K562 (cell line): ENCODE data around the gene EXO5. TPM values are rescaled to one million over a fixed set of nuclear protein-coding genes. Genes with fewer than 3 reads are reported as not detected.

ENCODE experiments used
- ETS1 ChIP-seq: conservative IDR thresholded peaks from 2 replicates; pipeline ENCODE4 v1.6.1; 2011; ENCODE audit warnings: low read depth, mild to moderate bottlenecking, low read length; ENCODE audit not compliant: control insufficient read depth
- KHSRP ChIP-seq: fragments of 450-650 bp; IDR thresholded peaks from 2 replicates; pipeline ENCODE4 v1.6.1; 2017
- LEF1 ChIP-seq: fragments of 450-650 bp; IDR thresholded peaks from 2 replicates; pipeline ENCODE4 v1.6.1; 2016; ENCODE audit warnings: mild to moderate bottlenecking
- MAFF ChIP-seq: IDR thresholded peaks from 2 replicates; pipeline ENCODE4 v1.6.1; 2012; ENCODE audit warnings: low read length, improper control_type of control experiment
- NCOA4 ChIP-seq: fragments of 450-650 bp; IDR thresholded peaks from 2 replicates; pipeline ENCODE4 v1.6.1; 2018; ENCODE audit warnings: mild to moderate bottlenecking; ENCODE audit not compliant: partially characterized antibody
- NUFIP1 ChIP-seq: fragments of 450-650 bp; IDR thresholded peaks from 2 replicates; pipeline ENCODE4 v1.6.1; 2018; ENCODE audit not compliant: partially characterized antibody
- PHF8 ChIP-seq: fragments of 200-600 bp; sonication (generic); IDR thresholded peaks from 2 replicates; pipeline ENCODE4 v1.6.1; 2012; ENCODE audit warnings: mixed run types, mild to moderate bottlenecking, inconsistent platforms, low read length, moderate library complexity, borderline replicate concordance
- RCOR1 ChIP-seq, 2 experiments: IDR thresholded peaks; 2 replicates each; pipeline ENCODE4 v1.6.1; 2012; ENCODE audit warnings: low read depth in 2 of 2, low read length in 2 of 2, borderline replicate concordance in 1 of 2, improper control_type of control experiment in 1 of 2
- SMAD1 ChIP-seq: fragments of 150-350 bp; IDR thresholded peaks from 2 replicates; pipeline ENCODE4 v1.6.1; 2014; ENCODE audit warnings: low read length, low read depth; ENCODE audit not compliant: partially characterized antibody
- SMARCE1 ChIP-seq: fragments of 450-650 bp; IDR thresholded peaks from 2 replicates; pipeline ENCODE4 v1.7.1; 2016; ENCODE audit warnings: mild to moderate bottlenecking
- STAT5A ChIP-seq: IDR thresholded peaks from 2 replicates; pipeline ENCODE4 v1.6.1; 2012; ENCODE audit warnings: low read length, inconsistent platforms, borderline replicate concordance
- TBL1XR1 ChIP-seq, 2 experiments: IDR thresholded peaks; 2 replicates each; pipeline ENCODE4 v1.6.1; 2012; ENCODE audit warnings: improper control_type of control experiment in 2 of 2, low read length in 2 of 2, mild to moderate bottlenecking in 1 of 2
- XRCC5 ChIP-seq: fragments of 200-400 bp; formaldehyde crosslinking; IDR thresholded peaks from 2 replicates; pipeline ENCODE4 v1.6.1; 2017; ENCODE audit warnings: low read depth, mild to moderate bottlenecking, low read length
- ZKSCAN3 ChIP-seq: fragments of 250-450 bp; sonication (Bioruptor Pico); IDR thresholded peaks from 2 replicates; pipeline ENCODE4 v1.4.0; 2020
- ZNF41 ChIP-seq: fragments of 250-450 bp; sonication (Bioruptor Pico); conservative IDR thresholded peaks from 2 replicates; pipeline ENCODE4 v1.4.0; 2020; ENCODE audit warnings: mild to moderate bottlenecking
- polyA plus RNA-seq, 8 experiments: library from polyadenylated mRNA; depleted of rRNA in 4 of 8; stranded (reverse) in 5 of 8; unstranded in 3 of 8; fragments of >200 nt; fragmentation: Nextera tagmentation in 2 of 8; fragmentation: Illumina TruSeq in 1 of 8; extraction: Ambion mirVana in 2 of 8; extraction: Trizol in 1 of 8; gene quantifications; 2 replicates each; pipeline versions ENCODE4 v1.2.1 to v1.2.3, GENCODE V29; 2011 to 2014; ENCODE audit warnings: inconsistent platforms in 1 of 8, missing spikeins in 1 of 8
- total RNA-seq, 7 experiments: library from RNA; depleted of rRNA in 6 of 7; stranded (reverse); fragments of >200 nt in 6 of 7; fragmentation: Illumina TruSeq in 2 of 7; extraction: Trizol in 2 of 7; gene quantifications; 2 replicates each; pipeline versions ENCODE4 v1.2.1 to v1.2.3, GENCODE V29; 2011 to 2021; ENCODE audit warnings: low replicate concordance in 1 of 7
- TF ChIP-seq, protein P1 (sequence below): fragments of 450-650 bp; IDR thresholded peaks from 2 replicates; pipeline ENCODE4 v1.6.1; 2014; ENCODE audit warnings: low read depth, mild to moderate bottlenecking, moderate library complexity, borderline replicate concordance
- TF ChIP-seq, protein P2 (sequence below): sonication (generic); formaldehyde crosslinking; IDR thresholded peaks from 2 replicates; pipeline ENCODE4 v1.8.0; 2022; ENCODE audit warnings: missing genetic modification reagents, mild to moderate bottlenecking, moderate library complexity, borderline replicate concordance
- TF ChIP-seq, protein P3 (sequence below), 2 experiments: IDR thresholded peaks; 2 replicates each; pipeline ENCODE4 v1.6.1; 2011; ENCODE audit warnings: borderline replicate concordance in 1 of 2, control low read depth in 1 of 2, low read depth in 1 of 2, low read length in 1 of 2, mild to moderate bottlenecking in 1 of 2, mixed read lengths in 1 of 2, moderate library complexity in 1 of 2; ENCODE audit not compliant: insufficient read depth in 1 of 2, insufficient read length in 1 of 2, poor library complexity in 1 of 2, severe bottlenecking in 1 of 2; ENCODE audit errors: extremely low read depth in 1 of 2
- TF ChIP-seq, protein P4 (sequence below): fragments of 450-650 bp; IDR thresholded peaks from 2 replicates; pipeline ENCODE4 v1.6.1; 2018; ENCODE audit not compliant: partially characterized antibody

EXO5 gene
- total and polyA plus RNA-seq, 9 of the 15 experiments (the other 6 are each of a cell fraction or from before 2014, with no cell fraction given): 1.1 to 4.3 (median 2.8) TPM

- TF ChIP-seq SMARCE1 (no peak), MAFF (no peak), STAT5A (no peak), TBL1XR1 (IDR thresholded peaks at IDR 0.05; ENCODE audit: low read length in 2 of 2) (peak; percentile 3 to 13; a peak in 1 of 4 replicates), RCOR1 (IDR thresholded peaks at IDR 0.05; ENCODE audit: borderline replicate concordance in 1 of 2, low read depth in 2 of 2, low read length in 2 of 2) (peak in 1 of 2 experiments; percentile 91; a peak in 2 of 4 replicates), ZKSCAN3 (CRISPR knock-in tag) (no peak), KHSRP (no peak), NUFIP1 (no peak), PHF8 (peak; percentile 88), LEF1 (0 out of 2 replicates have a peak, but pooled peaks have one; percentile 10), XRCC5 (no peak; the same call in 1 of the 2 replicates), NCOA4 (no peak), ETS1 (peak; percentile 83; the same call in 1 of the 2 replicates), SMAD1 (peak; percentile 57), ZNF41 (CRISPR knock-in tag) (no peak)
- TF ChIP-seq, protein P1, sequence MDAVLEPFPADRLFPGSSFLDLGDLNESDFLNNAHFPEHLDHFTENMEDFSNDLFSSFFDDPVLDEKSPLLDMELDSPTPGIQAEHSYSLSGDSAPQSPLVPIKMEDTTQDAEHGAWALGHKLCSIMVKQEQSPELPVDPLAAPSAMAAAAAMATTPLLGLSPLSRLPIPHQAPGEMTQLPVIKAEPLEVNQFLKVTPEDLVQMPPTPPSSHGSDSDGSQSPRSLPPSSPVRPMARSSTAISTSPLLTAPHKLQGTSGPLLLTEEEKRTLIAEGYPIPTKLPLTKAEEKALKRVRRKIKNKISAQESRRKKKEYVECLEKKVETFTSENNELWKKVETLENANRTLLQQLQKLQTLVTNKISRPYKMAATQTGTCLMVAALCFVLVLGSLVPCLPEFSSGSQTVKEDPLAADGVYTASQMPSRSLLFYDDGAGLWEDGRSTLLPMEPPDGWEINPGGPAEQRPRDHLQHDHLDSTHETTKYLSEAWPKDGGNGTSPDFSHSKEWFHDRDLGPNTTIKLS: peak; percentile 94
- TF ChIP-seq, protein P2, sequence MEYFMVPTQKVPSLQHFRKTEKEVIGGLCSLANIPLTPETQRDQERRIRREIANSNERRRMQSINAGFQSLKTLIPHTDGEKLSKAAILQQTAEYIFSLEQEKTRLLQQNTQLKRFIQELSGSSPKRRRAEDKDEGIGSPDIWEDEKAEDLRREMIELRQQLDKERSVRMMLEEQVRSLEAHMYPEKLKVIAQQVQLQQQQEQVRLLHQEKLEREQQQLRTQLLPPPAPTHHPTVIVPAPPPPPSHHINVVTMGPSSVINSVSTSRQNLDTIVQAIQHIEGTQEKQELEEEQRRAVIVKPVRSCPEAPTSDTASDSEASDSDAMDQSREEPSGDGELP (CRISPR knock-in tag): peak; percentile 84
- TF ChIP-seq, protein P3, sequence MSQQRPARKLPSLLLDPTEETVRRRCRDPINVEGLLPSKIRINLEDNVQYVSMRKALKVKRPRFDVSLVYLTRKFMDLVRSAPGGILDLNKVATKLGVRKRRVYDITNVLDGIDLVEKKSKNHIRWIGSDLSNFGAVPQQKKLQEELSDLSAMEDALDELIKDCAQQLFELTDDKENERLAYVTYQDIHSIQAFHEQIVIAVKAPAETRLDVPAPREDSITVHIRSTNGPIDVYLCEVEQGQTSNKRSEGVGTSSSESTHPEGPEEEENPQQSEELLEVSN (IDR thresholded peaks at IDR 0.05; ENCODE audit: borderline replicate concordance in 1 of 2, extremely low read depth in 1 of 2, insufficient read depth in 1 of 2, insufficient read length in 1 of 2, low read depth in 1 of 2, low read length in 1 of 2, poor library complexity in 1 of 2, severe bottlenecking in 1 of 2): peak; percentile 94
- TF ChIP-seq, protein P4, sequence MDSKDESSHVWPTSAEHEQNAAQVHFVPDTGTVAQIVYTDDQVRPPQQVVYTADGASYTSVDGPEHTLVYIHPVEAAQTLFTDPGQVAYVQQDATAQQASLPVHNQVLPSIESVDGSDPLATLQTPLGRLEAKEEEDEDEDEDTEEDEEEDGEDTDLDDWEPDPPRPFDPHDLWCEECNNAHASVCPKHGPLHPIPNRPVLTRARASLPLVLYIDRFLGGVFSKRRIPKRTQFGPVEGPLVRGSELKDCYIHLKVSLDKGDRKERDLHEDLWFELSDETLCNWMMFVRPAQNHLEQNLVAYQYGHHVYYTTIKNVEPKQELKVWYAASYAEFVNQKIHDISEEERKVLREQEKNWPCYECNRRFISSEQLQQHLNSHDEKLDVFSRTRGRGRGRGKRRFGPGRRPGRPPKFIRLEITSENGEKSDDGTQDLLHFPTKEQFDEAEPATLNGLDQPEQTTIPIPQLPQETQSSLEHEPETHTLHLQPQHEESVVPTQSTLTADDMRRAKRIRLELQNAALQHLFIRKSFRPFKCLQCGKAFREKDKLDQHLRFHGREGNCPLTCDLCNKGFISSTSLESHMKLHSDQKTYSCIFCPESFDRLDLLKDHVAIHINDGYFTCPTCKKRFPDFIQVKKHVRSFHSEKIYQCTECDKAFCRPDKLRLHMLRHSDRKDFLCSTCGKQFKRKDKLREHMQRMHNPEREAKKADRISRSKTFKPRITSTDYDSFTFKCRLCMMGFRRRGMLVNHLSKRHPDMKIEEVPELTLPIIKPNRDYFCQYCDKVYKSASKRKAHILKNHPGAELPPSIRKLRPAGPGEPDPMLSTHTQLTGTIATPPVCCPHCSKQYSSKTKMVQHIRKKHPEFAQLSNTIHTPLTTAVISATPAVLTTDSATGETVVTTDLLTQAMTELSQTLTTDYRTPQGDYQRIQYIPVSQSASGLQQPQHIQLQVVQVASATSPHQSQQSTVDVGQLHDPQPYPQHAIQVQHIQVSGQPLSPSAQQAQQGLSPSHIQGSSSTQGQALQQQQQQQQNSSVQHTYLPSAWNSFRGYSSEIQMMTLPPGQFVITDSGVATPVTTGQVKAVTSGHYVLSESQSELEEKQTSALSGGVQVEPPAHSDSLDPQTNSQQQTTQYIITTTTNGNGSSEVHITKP: peak; percentile 45
These were observed 23.0 kb downstream of the EXO5 start, which contains the start of gene ZNF684 (continued) for GRCh38 chr1:40531381-40532061.
